Mesothelial cell of epicardium (in vitro differentiated cells): ENCODE data around the gene ERC2. TPM values are rescaled to one million over a fixed set of nuclear protein-coding genes. Genes with fewer than 3 reads are reported as not detected.
A peak's percentile ranks its signal among the peaks of the same experiment; 100 is the strongest.

Experiments
- DNase-seq, 2 experiments: peaks; one replicate each; pipeline ENCODE4 v3.0.0; 2021; ENCODE audit warnings: low spot score in 2 of 2; ENCODE audit not compliant: unreplicated experiment in 2 of 2
- H3K27ac Mint-ChIP-seq: 2 replicates; pipeline ENCODE4 v1.8.0; 2021; ENCODE audit warnings: mixed read lengths
- H3K27me3 Mint-ChIP-seq: 2 replicates; pipeline ENCODE4 v1.8.0; 2021; ENCODE audit warnings: low read depth, mixed read lengths
- H3K36me3 Mint-ChIP-seq: 2 replicates; pipeline ENCODE4 v1.8.0; 2021; ENCODE audit warnings: mixed read lengths
- H3K4me1 Mint-ChIP-seq: 2 replicates; pipeline ENCODE4 v1.8.0; 2021; ENCODE audit warnings: mixed read lengths
- H3K4me3 Mint-ChIP-seq: 2 replicates; pipeline ENCODE4 v1.8.0; 2021; ENCODE audit warnings: mild to moderate bottlenecking, moderate library complexity, mixed read lengths
- H3K9me3 Mint-ChIP-seq: 2 replicates; pipeline ENCODE4 v1.8.0; 2021; ENCODE audit warnings: mixed read lengths
- CTCF ChIP-seq: fragments of 200-600 bp; sonication (generic); IDR thresholded peaks from one replicate; pipeline ENCODE4 v1.5.0; 2021; ENCODE audit warnings: antibody characterized with exemption; ENCODE audit not compliant: unreplicated experiment
- total RNA-seq: library from RNA; stranded (reverse); gene quantifications from 3 replicates; pipeline ENCODE4 v1.2.1, GENCODE V29; 2021

Gene ERC2
- total RNA-seq, 1 donor from 2014 or later = 15.6 TPM

DNA sequence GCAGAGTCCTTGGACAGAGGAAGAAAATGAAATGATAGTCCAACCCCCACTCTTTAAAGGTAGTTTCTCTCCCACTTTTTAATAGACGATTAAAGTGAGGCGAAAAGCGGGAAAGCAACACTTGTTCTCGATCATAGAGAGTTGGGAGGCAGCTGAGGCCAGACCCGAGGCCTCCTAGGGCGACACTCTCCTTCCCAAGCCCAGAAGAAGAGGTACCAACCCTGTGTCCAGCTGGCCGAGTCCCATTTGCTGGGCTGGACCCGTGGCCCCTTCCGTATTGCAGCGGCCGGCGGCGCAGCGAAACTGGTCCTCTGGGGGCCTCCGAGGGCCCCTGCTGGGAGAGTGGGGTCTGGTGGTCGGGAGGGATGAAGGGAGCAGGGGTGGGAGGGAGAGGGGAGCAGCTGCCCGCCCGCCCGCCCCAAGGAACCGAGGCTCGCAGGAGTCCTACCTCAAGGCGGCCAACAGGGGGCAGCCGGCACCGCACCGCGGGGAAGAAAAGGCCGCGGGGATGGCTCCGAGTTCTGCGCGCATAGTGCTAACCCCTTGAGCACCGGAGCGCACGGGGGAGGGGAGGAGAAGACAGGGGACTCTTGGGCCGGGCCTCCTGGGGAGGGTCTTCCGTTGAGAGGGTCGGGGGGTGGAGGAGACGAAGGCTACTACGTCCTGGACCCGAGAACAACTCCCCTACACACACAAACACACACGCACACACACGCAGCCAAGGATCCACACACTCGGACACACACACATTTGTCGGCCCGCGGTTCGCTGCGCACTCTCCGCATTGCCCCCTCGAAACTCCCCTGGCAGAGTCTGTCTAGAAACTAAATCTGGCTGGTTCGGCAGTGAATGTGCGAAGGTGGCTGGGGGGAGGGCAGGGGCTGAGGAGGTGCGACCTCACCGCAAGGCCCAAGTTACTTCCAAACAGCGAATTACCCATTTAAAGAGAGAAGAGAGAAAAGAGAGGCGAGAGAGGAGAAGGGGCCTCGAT lies 983.2 kb downstream of the ERC2 start:
- Mint-ChIP-seq H3K27ac (peak overlapping the region; percentile 97), H3K4me1 (peaks cover 66% of the 10 kb centered on the region), H3K27me3 (peaks cover 38% of the 10 kb centered on the region), H3K36me3 (no peaks in the 10 kb centered on the region), H3K9me3 (no peaks in the 10 kb centered on the region), H3K4me3 (peak overlapping the region; percentile 97)
- peak; percentile 91 for TF ChIP-seq CTCF
- DNase-seq = peak; percentile 80 to 91

DNA sequence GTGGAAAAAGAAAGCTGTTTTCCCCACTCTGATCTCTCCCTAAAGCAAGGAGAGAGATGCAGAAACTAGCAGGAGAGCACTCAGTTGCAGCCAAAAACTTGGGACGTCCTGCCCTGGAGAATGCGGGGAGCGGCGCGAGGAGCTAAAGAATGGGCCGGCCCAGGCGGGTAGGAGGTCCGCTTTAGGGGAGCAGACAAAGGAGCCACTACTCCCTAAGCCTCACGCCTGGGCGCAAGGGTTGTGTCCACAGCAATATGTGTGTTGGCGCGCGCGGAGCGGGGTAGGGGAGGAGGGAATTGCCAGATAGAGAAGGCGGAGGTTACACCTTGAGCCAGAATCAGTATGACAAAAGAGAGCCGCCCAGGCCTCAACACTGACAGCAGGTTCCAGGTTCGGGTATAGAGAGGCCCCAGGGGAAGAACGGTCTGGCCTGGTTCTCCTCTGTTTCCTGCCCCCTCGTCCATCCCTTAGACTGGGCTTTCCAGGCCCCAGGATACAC lies 984.0 kb downstream of the ERC2 start:
- Mint-ChIP-seq H3K9me3 (no peaks in the 10 kb centered on the region), H3K36me3 (peaks cover 2% of the 10 kb centered on the region), H3K27me3 (peaks cover 29% of the 10 kb centered on the region), H3K27ac (peak overlapping the region; percentile 84), H3K4me1 (peaks cover 66% of the 10 kb centered on the region), H3K4me3 (peak overlapping the region; percentile 97)
- DNase-seq = no peak
- no peak for TF ChIP-seq CTCF

DNA sequence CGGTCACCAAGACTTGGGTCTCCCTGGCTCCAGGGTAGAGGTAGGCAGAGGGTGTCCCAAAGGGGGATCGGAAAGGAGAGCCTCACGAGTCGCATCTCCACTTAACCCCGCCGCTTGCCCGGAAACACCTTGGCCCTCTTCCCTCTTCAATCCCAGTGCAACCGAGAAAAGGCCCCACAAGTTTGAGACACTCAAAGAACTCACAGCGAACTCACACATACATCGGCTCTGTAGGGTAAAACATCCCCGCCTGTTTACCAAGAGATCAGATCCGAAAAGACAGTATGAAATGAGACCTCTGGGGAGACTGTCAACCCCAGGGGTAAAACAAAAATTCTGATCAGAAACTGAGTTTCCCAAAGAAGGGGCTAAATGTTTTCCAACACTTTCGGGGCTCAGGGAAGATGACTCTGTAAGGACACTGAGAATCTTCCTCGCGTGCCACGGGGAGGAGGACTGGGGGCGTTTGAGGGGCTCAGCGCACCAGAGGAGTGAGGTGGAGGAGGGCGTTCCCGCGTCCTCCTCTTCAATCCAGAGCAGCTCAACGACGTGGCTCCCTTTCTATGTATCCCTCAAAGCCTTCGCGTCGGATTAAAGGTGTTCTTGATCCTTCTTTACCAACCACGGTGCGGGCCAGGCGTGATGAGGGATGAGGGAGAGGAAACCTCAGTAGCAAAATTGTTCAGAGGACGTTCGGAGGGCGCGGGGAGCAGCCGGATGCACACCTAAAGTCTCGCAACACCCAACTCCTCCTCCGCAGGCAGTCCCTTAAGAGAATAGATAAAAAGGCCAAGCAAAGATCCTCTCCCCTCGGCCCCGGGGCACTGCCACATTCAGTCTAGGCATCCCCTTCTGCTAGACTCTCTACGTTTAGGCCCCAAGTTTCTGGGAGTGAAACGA lies 984.8 kb downstream of the ERC2 start:
- peaks cover 60% of the 10 kb centered on the region for H3K4me1 Mint-ChIP-seq

GRCh38 chr3:55482496-55483195 lies 985.6 kb downstream of the ERC2 start:
- peaks cover 67% of the 10 kb centered on the region for H3K4me1 Mint-ChIP-seq
- peaks cover 7% of the 10 kb centered on the region for H3K36me3 Mint-ChIP-seq
- H3K27me3 Mint-ChIP-seq = peaks cover 21% of the 10 kb centered on the region
- peak overlapping the region; percentile 84 for H3K27ac Mint-ChIP-seq
- peak in 1 of 2 experiments; percentile 59 for DNase-seq
- H3K9me3 Mint-ChIP-seq = no peaks in the 10 kb centered on the region
- peak overlapping the region; percentile 97 for H3K4me3 Mint-ChIP-seq
- no peak for TF ChIP-seq CTCF

More for the DNA sequence above, 984.8 kb downstream of the ERC2 start:
- Mint-ChIP-seq H3K27me3 (peaks cover 21% of the 10 kb centered on the region), H3K36me3 (peaks cover 4% of the 10 kb centered on the region), H3K4me3 (peak overlapping the region; percentile 97), H3K9me3 (no peaks in the 10 kb centered on the region), H3K27ac (peak overlapping the region; percentile 84)
- no peak for DNase-seq
- no peak for TF ChIP-seq CTCF
